Thoracic aorta (tissue), 2 donors: ENCODE data around the gene RBM23. TPM values are rescaled to one million over a fixed set of nuclear protein-coding genes. Genes with fewer than 3 reads are reported as not detected.

Experiments
- ATAC-seq: fragments of 150-250 bp; one replicate; pipeline ENCODE4 v1.8.0; 2017; ENCODE audit warnings: low read depth; ENCODE audit not compliant: insufficient number of reproducible peaks, low FRiP score
- DNase-seq: peaks from one replicate; pipeline ENCODE4 v3.0.0-alpha.2; 2020; ENCODE audit warnings: low spot score
- H3K27ac ChIP-seq, 2 donors: fragments of 200-600 bp; sonication (generic); 1 replicate in 1 of 2; 2 replicates in 1 of 2; pipeline ENCODE4 v1.5.1; 2016; ENCODE audit warnings: mild to moderate bottlenecking in 2 of 2, moderate library complexity in 2 of 2
- H3K27me3 ChIP-seq: fragments of 200-600 bp; sonication (generic); replicated peaks from 2 replicates; pipeline ENCODE4 v1.6.0; 2016; ENCODE audit warnings: mild to moderate bottlenecking; ENCODE audit not compliant: insufficient read depth
- H3K36me3 ChIP-seq: fragments of 200-600 bp; sonication (generic); one replicate; pipeline ENCODE4 v1.5.1; 2016
- H3K4me1 ChIP-seq, 2 donors: fragments of 200-600 bp; sonication (generic); 1 replicate in 1 of 2; 2 replicates in 1 of 2; pipeline versions ENCODE4 v1.5.1 to v1.6.0; 2016; ENCODE audit warnings: low read depth in 2 of 2, mild to moderate bottlenecking in 1 of 2; ENCODE audit not compliant: control insufficient read depth in 1 of 2
- H3K4me3 ChIP-seq: fragments of 200-600 bp; sonication (generic); 2 replicates; pipeline ENCODE4 v1.5.1; 2016; ENCODE audit warnings: mild to moderate bottlenecking
- H3K9me3 ChIP-seq: fragments of 200-600 bp; sonication (generic); 2 replicates; pipeline ENCODE4 v1.5.1; 2016
- CTCF ChIP-seq: fragments of 200-600 bp; sonication (generic); IDR thresholded peaks from one replicate; pipeline ENCODE4 v1.5.1; 2019; ENCODE audit warnings: antibody characterized with exemption
- total RNA-seq, 2 donors: library from RNA; depleted of rRNA; stranded (reverse); fragments of >200 nt; gene quantifications; one replicate each; pipeline versions ENCODE4 v1.1.0 to v1.2.3, GENCODE V29; 2016

The RBM23 gene
- total RNA-seq, 2 donors from 2014 or later, result 75.9 to 731 TPM

- TF ChIP-seq CTCF, result no peak
- H3K9me3 ChIP-seq, result no peaks in the 10 kb centered on the region
- H3K27ac ChIP-seq, result no peak within 1 kb of the TSS
- ATAC-seq, result no peak
- no peaks in the 10 kb centered on the region for H3K27me3 ChIP-seq
- peaks cover 8% of the 10 kb centered on the region for H3K36me3 ChIP-seq
- DNase-seq, result no peak
- H3K4me3 ChIP-seq, result no peak within 1 kb of the TSS
- H3K4me1 ChIP-seq, result peaks cover 4 to 20% of the 10 kb centered on the region in 2 donors
Observed at GRCh38 chr14:22883173-22883976, 35.6 kb downstream of the RBM23 start, which contains the start of gene REM2. Gene REM2 (plus strand): TSS chr14:22883222. CDS start chr14:22883288, 66 bp downstream.

- TF ChIP-seq CTCF, result no peak
- H3K27me3 ChIP-seq, result no peaks in the 10 kb centered on the region
- no peak for ATAC-seq
- no peaks in the 10 kb centered on the region for H3K9me3 ChIP-seq
- peaks cover 15% of the 10 kb centered on the region for H3K36me3 ChIP-seq
- no peak overlapping the region for H3K27ac ChIP-seq
- no peak for DNase-seq
- H3K4me1 ChIP-seq, result peaks cover 3 to 14% of the 10 kb centered on the region in 2 donors
- no peak overlapping the region for H3K4me3 ChIP-seq
Observed at GRCh38 chr14:22882529-22883172, 36.3 kb downstream of the RBM23 start.

- peaks cover 0 to 8% of the 10 kb centered on the region in 2 donors for H3K4me1 ChIP-seq
- no peak for TF ChIP-seq CTCF
- no peak overlapping the region for H3K27ac ChIP-seq
- H3K9me3 ChIP-seq, result no peaks in the 10 kb centered on the region
- H3K36me3 ChIP-seq, result peaks cover 21% of the 10 kb centered on the region
- ATAC-seq (no peak), DNase-seq (no peak)
- H3K4me3 ChIP-seq, result no peak overlapping the region
- no peaks in the 10 kb centered on the region for H3K27me3 ChIP-seq
Observed at GRCh38 chr14:22882064-22882463, 36.9 kb downstream of the RBM23 start.

- no peak overlapping the region for H3K4me3 ChIP-seq
- H3K36me3 ChIP-seq, result peaks cover 56% of the 10 kb centered on the region
- H3K27me3 ChIP-seq, result no peaks in the 10 kb centered on the region
- no peaks in the 10 kb centered on the region for H3K9me3 ChIP-seq
- DNase-seq (no peak), ATAC-seq (no peak)
- H3K4me1 ChIP-seq, result peaks cover 0 to 28% of the 10 kb centered on the region in 2 donors
- H3K27ac ChIP-seq, result no peak overlapping the region
- no peak for TF ChIP-seq CTCF
Observed at GRCh38 chr14:22878271-22879246, 40.4 kb downstream of the RBM23 start.
